ENCODE results near the gene GPBAR1.
A peak's percentile ranks its signal among the peaks of the same experiment; 100 is the strongest.

The GPBAR1 gene

GRCh38 chr2:218252509-218253231 is 8.1 kb upstream of the GPBAR1 start:
- H3K4me3 ChIP-seq (ENCODE audit: low read depth, low read length), result no peak overlapping the region
- peak; percentile 44 for DNase-seq (ENCODE audit: low read depth)
- no peak for TF ChIP-seq MYC (IDR thresholded peaks at IDR 0.05; ENCODE audit: low read depth, low read length)
- TF ChIP-seq POLR2A (IDR thresholded peaks at IDR 0.05; ENCODE audit: extremely low read depth, insufficient read length), result no peak
- TF ChIP-seq CTCF (IDR thresholded peaks at IDR 0.05; ENCODE audit: low read depth, low read length), result no peak

- H3K4me3 ChIP-seq (ENCODE audit: low read depth, low read length), result no peak overlapping the region
- DNase-seq (ENCODE audit: low read depth), result no peak
- TF ChIP-seq MAX (IDR thresholded peaks at IDR 0.05; ENCODE audit: low read depth, low read length) (no peak), MYC (IDR thresholded peaks at IDR 0.05; ENCODE audit: low read depth, low read length) (no peak), POLR2A (IDR thresholded peaks at IDR 0.05; ENCODE audit: extremely low read depth, insufficient read length) (no peak), CTCF (IDR thresholded peaks at IDR 0.05; ENCODE audit: low read depth, low read length) (no peak)
Observed at GRCh38 chr2:218253232-218253625, 7.6 kb upstream of the GPBAR1 start.

- H3K4me3 ChIP-seq (ENCODE audit: low read depth, low read length), result no peak overlapping the region
- no peak for DNase-seq (ENCODE audit: low read depth)
- TF ChIP-seq POLR2A (IDR thresholded peaks at IDR 0.05; ENCODE audit: extremely low read depth, insufficient read length) (no peak), MYC (IDR thresholded peaks at IDR 0.05; ENCODE audit: low read depth, low read length) (no peak)
Observed at GRCh38 chr2:218255446-218255845, 5.4 kb upstream of the GPBAR1 start.

- no peak for DNase-seq (ENCODE audit: low read depth)
- TF ChIP-seq CTCF (IDR thresholded peaks at IDR 0.05; ENCODE audit: low read depth, low read length), result no peak
- TF ChIP-seq MYC (IDR thresholded peaks at IDR 0.05; ENCODE audit: low read depth, low read length), result no peak
- H3K4me3 ChIP-seq (ENCODE audit: low read depth, low read length), result no peak overlapping the region
Observed at GRCh38 chr2:218256612-218257350, 4.0 kb upstream of the GPBAR1 start.

- TF ChIP-seq MYC (IDR thresholded peaks at IDR 0.05; ENCODE audit: low read depth, low read length), result no peak
- TF ChIP-seq MAX (IDR thresholded peaks at IDR 0.05; ENCODE audit: low read depth, low read length), result no peak
- TF ChIP-seq CTCF (IDR thresholded peaks at IDR 0.05; ENCODE audit: low read depth, low read length), result peak; percentile 85
- DNase-seq (ENCODE audit: low read depth), result peak; percentile 84
- no peak overlapping the region for H3K4me3 ChIP-seq (ENCODE audit: low read depth, low read length)
Observed at GRCh38 chr2:218257390-218257981, 3.3 kb upstream of the GPBAR1 start.

GRCh38 chr2:218259099-218259961 is 1.5 kb upstream of the GPBAR1 start:
- TF ChIP-seq POLR2A (IDR thresholded peaks at IDR 0.05; ENCODE audit: extremely low read depth, insufficient read length) (no peak), MYC (IDR thresholded peaks at IDR 0.05; ENCODE audit: low read depth, low read length) (no peak)
- peak; percentile 46 for DNase-seq (ENCODE audit: low read depth)
- no peak overlapping the region for H3K4me3 ChIP-seq (ENCODE audit: low read depth, low read length)

Data from NB4 (cell line).